Measurements from ENCODE around the gene SGO2.

Gene SGO2

GRCh38 chr2:200525882-200526651 is at the start of gene SGO2:
SGO2 (plus strand) TSS chr2:200526207; CDS start chr2:200532976, 6,769 bp downstream.
- Mint-ChIP-seq H3K9me3 (no peaks in the 10 kb centered on the region), H3K27me3 (no peaks in the 10 kb centered on the region), H3K4me3 (peak within 1 kb of the TSS; percentile 88 to 96), H3K27ac (peak within 1 kb of the TSS; percentile 87 to 97), H3K4me1 (peaks cover 28% of the 10 kb centered on the region)
- DNase-seq (peak; percentile 93 to 97), ATAC-seq (peak; percentile 99)

GRCh38 chr2:200476836-200477235 is 49.2 kb upstream of the SGO2 start:
- DNase-seq (no peak), ATAC-seq (no peak)
- no peak overlapping the region for H3K4me3 Mint-ChIP-seq
- H3K9me3 Mint-ChIP-seq: no peaks in the 10 kb centered on the region
- no peaks in the 10 kb centered on the region for H3K27me3 Mint-ChIP-seq
- H3K4me1 Mint-ChIP-seq: peaks cover 8% of the 10 kb centered on the region
- H3K27ac Mint-ChIP-seq: no peak overlapping the region

GRCh38 chr2:200477667-200478131 is 48.3 kb upstream of the SGO2 start:
- Mint-ChIP-seq H3K27me3 (no peaks in the 10 kb centered on the region), H3K9me3 (no peaks in the 10 kb centered on the region), H3K4me1 (peaks cover 8% of the 10 kb centered on the region), H3K27ac (no peak overlapping the region), H3K4me3 (no peak overlapping the region)
- DNase-seq: no peak
- no peak for ATAC-seq

- no peak for ATAC-seq
- peaks cover 8% of the 10 kb centered on the region for H3K4me1 Mint-ChIP-seq
- H3K9me3 Mint-ChIP-seq: no peaks in the 10 kb centered on the region
- H3K27ac Mint-ChIP-seq: no peak overlapping the region
- DNase-seq: no peak
- peaks cover 9% of the 10 kb centered on the region for H3K27me3 Mint-ChIP-seq
- H3K4me3 Mint-ChIP-seq: no peak overlapping the region
These were observed 46.2 kb upstream of the SGO2 start for GRCh38 chr2:200479692-200480265.

GRCh38 chr2:200482194-200482593 is 43.8 kb upstream of the SGO2 start:
- ATAC-seq (no peak), DNase-seq (no peak)
- Mint-ChIP-seq H3K4me3 (no peak overlapping the region), H3K4me1 (peaks cover 14% of the 10 kb centered on the region), H3K27me3 (peaks cover 9% of the 10 kb centered on the region), H3K9me3 (no peaks in the 10 kb centered on the region), H3K27ac (no peak overlapping the region)

- H3K4me1 Mint-ChIP-seq: peaks cover 14% of the 10 kb centered on the region
- no peaks in the 10 kb centered on the region for H3K9me3 Mint-ChIP-seq
- peak overlapping the region in 1 of 2 donors; percentile 55 for H3K27ac Mint-ChIP-seq
- H3K4me3 Mint-ChIP-seq: no peak overlapping the region
- H3K27me3 Mint-ChIP-seq: peaks cover 9% of the 10 kb centered on the region
- DNase-seq: peak in 1 of 2 donors; percentile 34
- ATAC-seq: peak; percentile 74
These were observed 42.2 kb upstream of the SGO2 start for GRCh38 chr2:200483729-200484198.

GRCh38 chr2:200484934-200485333 is 41.1 kb upstream of the SGO2 start:
- H3K4me3 Mint-ChIP-seq: no peak overlapping the region
- no peaks in the 10 kb centered on the region for H3K9me3 Mint-ChIP-seq
- no peak for DNase-seq
- H3K27me3 Mint-ChIP-seq: peaks cover 9% of the 10 kb centered on the region
- ATAC-seq: no peak
- no peak overlapping the region for H3K27ac Mint-ChIP-seq
- H3K4me1 Mint-ChIP-seq: peaks cover 14% of the 10 kb centered on the region

GRCh38 chr2:200486529-200486928 is 39.5 kb upstream of the SGO2 start:
- ATAC-seq (no peak), DNase-seq (no peak)
- no peaks in the 10 kb centered on the region for H3K9me3 Mint-ChIP-seq
- H3K27me3 Mint-ChIP-seq: peaks cover 9% of the 10 kb centered on the region
- no peak overlapping the region for H3K4me3 Mint-ChIP-seq
- peaks cover 9% of the 10 kb centered on the region for H3K4me1 Mint-ChIP-seq
- no peak overlapping the region for H3K27ac Mint-ChIP-seq

- ATAC-seq (no peak), DNase-seq (no peak)
- H3K9me3 Mint-ChIP-seq: no peaks in the 10 kb centered on the region
- no peak overlapping the region for H3K4me3 Mint-ChIP-seq
- peaks cover 5% of the 10 kb centered on the region for H3K27me3 Mint-ChIP-seq
- peaks cover 6% of the 10 kb centered on the region for H3K4me1 Mint-ChIP-seq
- H3K27ac Mint-ChIP-seq: no peak overlapping the region
These were observed 37.8 kb upstream of the SGO2 start for GRCh38 chr2:200488169-200488568.

GRCh38 chr2:200490001-200490400 is 36.0 kb upstream of the SGO2 start:
- Mint-ChIP-seq H3K27ac (no peak overlapping the region), H3K27me3 (no peaks in the 10 kb centered on the region), H3K4me3 (no peak overlapping the region), H3K9me3 (no peaks in the 10 kb centered on the region), H3K4me1 (peaks cover 6% of the 10 kb centered on the region)
- DNase-seq: no peak
- no peak for ATAC-seq

- H3K27ac Mint-ChIP-seq: no peak overlapping the region
- ATAC-seq: no peak
- no peaks in the 10 kb centered on the region for H3K4me1 Mint-ChIP-seq
- no peaks in the 10 kb centered on the region for H3K27me3 Mint-ChIP-seq
- DNase-seq: no peak
- H3K4me3 Mint-ChIP-seq: no peak overlapping the region
- no peaks in the 10 kb centered on the region for H3K9me3 Mint-ChIP-seq
These were observed 33.4 kb upstream of the SGO2 start for GRCh38 chr2:200492656-200493055.

GRCh38 chr2:200494048-200494447 is 32.0 kb upstream of the SGO2 start:
- no peaks in the 10 kb centered on the region for H3K9me3 Mint-ChIP-seq
- H3K4me3 Mint-ChIP-seq: no peak overlapping the region
- ATAC-seq (no peak), DNase-seq (no peak)
- H3K4me1 Mint-ChIP-seq: peaks cover under 1% of the 10 kb centered on the region
- no peaks in the 10 kb centered on the region for H3K27me3 Mint-ChIP-seq
- no peak overlapping the region for H3K27ac Mint-ChIP-seq

- ATAC-seq (no peak), DNase-seq (no peak)
- no peak overlapping the region for H3K27ac Mint-ChIP-seq
- H3K9me3 Mint-ChIP-seq: no peaks in the 10 kb centered on the region
- H3K4me3 Mint-ChIP-seq: no peak overlapping the region
- peaks cover 5% of the 10 kb centered on the region for H3K4me1 Mint-ChIP-seq
- no peaks in the 10 kb centered on the region for H3K27me3 Mint-ChIP-seq
These were observed 29.3 kb upstream of the SGO2 start for GRCh38 chr2:200496696-200497095.

- no peak overlapping the region for H3K27ac Mint-ChIP-seq
These were observed 27.4 kb upstream of the SGO2 start for GRCh38 chr2:200498402-200499162.

GRCh38 chr2:200502196-200502595 is 23.8 kb upstream of the SGO2 start:
- no peaks in the 10 kb centered on the region for H3K9me3 Mint-ChIP-seq
- no peaks in the 10 kb centered on the region for H3K27me3 Mint-ChIP-seq
- H3K4me3 Mint-ChIP-seq: no peak overlapping the region
- no peak for ATAC-seq
- peaks cover 10% of the 10 kb centered on the region for H3K4me1 Mint-ChIP-seq
- DNase-seq: no peak
- no peak overlapping the region for H3K27ac Mint-ChIP-seq

More at GRCh38 chr2:200498402-200499162, 27.4 kb upstream of the SGO2 start:
- no peak for ATAC-seq
- H3K9me3 Mint-ChIP-seq: no peaks in the 10 kb centered on the region
- DNase-seq: no peak
- peaks cover 5% of the 10 kb centered on the region for H3K4me1 Mint-ChIP-seq
- no peak overlapping the region for H3K4me3 Mint-ChIP-seq
- H3K27me3 Mint-ChIP-seq: no peaks in the 10 kb centered on the region

GRCh38 chr2:200506679-200507078 is 19.3 kb upstream of the SGO2 start:
- Mint-ChIP-seq H3K27me3 (no peaks in the 10 kb centered on the region), H3K9me3 (no peaks in the 10 kb centered on the region), H3K4me1 (peaks cover 12% of the 10 kb centered on the region), H3K4me3 (no peak overlapping the region), H3K27ac (no peak overlapping the region)
- ATAC-seq (no peak), DNase-seq (no peak)
